K562 (cell line): ENCODE data around the gene HNRNPD. TPM values are rescaled to one million over a fixed set of nuclear protein-coding genes. Genes with fewer than 3 reads are reported as not detected.

Source experiments
- BRD4 ChIP-seq: fragments of 200-600 bp; sonication (generic); IDR thresholded peaks from 2 replicates; pipeline ENCODE4 v1.6.1; 2017; ENCODE audit warnings: inconsistent platforms
- CEBPB ChIP-seq: fragments of 450-650 bp; IDR thresholded peaks from 2 replicates; pipeline ENCODE4 v1.6.1; 2016; ENCODE audit warnings: missing genetic modification characterization, missing compliant biosample characterization
- DDX20 ChIP-seq: fragments of 450-650 bp; IDR thresholded peaks from 2 replicates; pipeline ENCODE4 v1.6.1; 2016; ENCODE audit warnings: missing genetic modification characterization, low read depth, mild to moderate bottlenecking, missing compliant biosample characterization, moderate library complexity
- DMBX1 ChIP-seq: fragments of 250-450 bp; sonication (Bioruptor Pico); IDR thresholded peaks from 2 replicates; pipeline ENCODE4 v1.8.0; 2022; ENCODE audit warnings: inconsistent platforms, mild to moderate bottlenecking, moderate library complexity, borderline replicate concordance
- E4F1 ChIP-seq: fragments of 250-450 bp; sonication (Bioruptor Pico); IDR thresholded peaks from 2 replicates; pipeline ENCODE4 v1.5.0; 2021; ENCODE audit warnings: mild to moderate bottlenecking, borderline replicate concordance
- MAFK ChIP-seq: IDR thresholded peaks from 2 replicates; pipeline ENCODE4 v1.6.1; 2011; ENCODE audit warnings: low read length, improper control_type of control experiment
- NBN ChIP-seq: fragments of 450-650 bp; IDR thresholded peaks from 2 replicates; pipeline ENCODE4 v1.6.1; 2016; ENCODE audit warnings: low read depth, mild to moderate bottlenecking
- NFE2L1 ChIP-seq: fragments of 450-650 bp; IDR thresholded peaks from 2 replicates; pipeline ENCODE4 v1.6.1; 2016; ENCODE audit warnings: missing genetic modification characterization, low read depth, mild to moderate bottlenecking, missing compliant biosample characterization, moderate library complexity, borderline replicate concordance
- NR2F6 ChIP-seq: fragments of 450-650 bp; formaldehyde crosslinking; IDR thresholded peaks from 2 replicates; pipeline ENCODE4 v1.4.0; 2020; ENCODE audit warnings: mild to moderate bottlenecking
- NUFIP1 ChIP-seq: fragments of 450-650 bp; IDR thresholded peaks from 2 replicates; pipeline ENCODE4 v1.6.1; 2018; ENCODE audit not compliant: partially characterized antibody
- SNAPC5 ChIP-seq: fragments of 250-450 bp; sonication (Bioruptor Pico); IDR thresholded peaks from 2 replicates; pipeline ENCODE4 v1.8.0; 2021; ENCODE audit warnings: moderate library complexity, mild to moderate bottlenecking, inconsistent platforms
- TCF15 ChIP-seq: fragments of 250-450 bp; sonication (Bioruptor Pico); IDR thresholded peaks from 2 replicates; pipeline ENCODE4 v1.8.0; 2022; ENCODE audit warnings: moderate library complexity, mild to moderate bottlenecking, inconsistent platforms
- THRAP3 ChIP-seq: fragments of 450-650 bp; IDR thresholded peaks from 2 replicates; pipeline ENCODE4 v1.6.1; 2016; ENCODE audit warnings: mild to moderate bottlenecking, inconsistent platforms, borderline replicate concordance
- TSC22D4 ChIP-seq: fragments of 450-650 bp; IDR thresholded peaks from 2 replicates; pipeline ENCODE4 v1.6.1; 2016; ENCODE audit warnings: missing genetic modification characterization, missing biosample characterization, control low read depth
- ZEB2 ChIP-seq: fragments of 450-650 bp; IDR thresholded peaks from 2 replicates; pipeline ENCODE4 v1.6.1; 2016
- ZMIZ1 ChIP-seq, 2 experiments: fragments of 150-350 bp in 1 of 2; IDR thresholded peaks; 2 replicates each; pipeline ENCODE4 v1.6.1; 2012 to 2016; ENCODE audit warnings: low read depth in 2 of 2, low read length in 2 of 2, mild to moderate bottlenecking in 1 of 2, moderate library complexity in 1 of 2
- ZNF280B ChIP-seq: fragments of 250-450 bp; sonication (Bioruptor Pico); IDR thresholded peaks from 2 replicates; pipeline ENCODE4 v1.5.1; 2021; ENCODE audit warnings: mild to moderate bottlenecking
- ZNF354B ChIP-seq: fragments of 250-450 bp; sonication (Bioruptor Pico); IDR thresholded peaks from 2 replicates; pipeline ENCODE4 v1.4.0; 2020
- ZNF444 ChIP-seq: fragments of 250-450 bp; sonication (Bioruptor Pico); IDR thresholded peaks from 2 replicates; pipeline ENCODE4 v1.4.0; 2020; ENCODE audit warnings: mild to moderate bottlenecking, moderate library complexity
- ZNF507 ChIP-seq: conservative IDR thresholded peaks from 2 replicates; pipeline ENCODE4 v1.6.1; 2017; ENCODE audit warnings: missing genetic modification characterization, missing compliant biosample characterization
- ZNF830 ChIP-seq: fragments of 250-450 bp; sonication (Bioruptor Pico); IDR thresholded peaks from 2 replicates; pipeline ENCODE4 v1.5.0; 2021; ENCODE audit warnings: mild to moderate bottlenecking
- polyA plus RNA-seq, 8 experiments: library from polyadenylated mRNA; depleted of rRNA in 4 of 8; stranded (reverse) in 5 of 8; unstranded in 3 of 8; fragments of >200 nt; fragmentation: Nextera tagmentation in 2 of 8; fragmentation: Illumina TruSeq in 1 of 8; extraction: Ambion mirVana in 2 of 8; extraction: Trizol in 1 of 8; gene quantifications; 2 replicates each; pipeline versions ENCODE4 v1.2.1 to v1.2.3, GENCODE V29; 2011 to 2014; ENCODE audit warnings: inconsistent platforms in 1 of 8, missing spikeins in 1 of 8
- total RNA-seq, 7 experiments: library from RNA; depleted of rRNA in 6 of 7; stranded (reverse); fragments of >200 nt in 6 of 7; fragmentation: Illumina TruSeq in 2 of 7; extraction: Trizol in 2 of 7; gene quantifications; 2 replicates each; pipeline versions ENCODE4 v1.2.1 to v1.2.3, GENCODE V29; 2011 to 2021; ENCODE audit warnings: low replicate concordance in 1 of 7

HNRNPD gene
- total and polyA plus RNA-seq, 9 of the 15 experiments (the other 6 are each of a cell fraction or from before 2014, with no cell fraction given): 92.4 to 955 (median 160) TPM

- TF ChIP-seq NBN (peak; percentile 88; the same call in 1 of the 2 replicates), NR2F6 (no peak), E4F1 (CRISPR knock-in tag) (peak; percentile 57; the same call in 1 of the 2 replicates), DDX20 (tag) (no peak), ZNF830 (CRISPR knock-in tag) (no peak), ZMIZ1 (IDR thresholded peaks at IDR 0.05; ENCODE audit: low read depth in 2 of 2, low read length in 2 of 2) (peak in 1 of 2 experiments; percentile 53; a peak in 1 of 4 replicates), NFE2L1 (no peak), ZNF444 (no peak), THRAP3 (no peak), ZNF354B (CRISPR knock-in tag) (no peak), NUFIP1 (no peak), SNAPC5 (CRISPR knock-in tag) (no peak), DMBX1 (CRISPR knock-in tag) (no peak), TCF15 (CRISPR knock-in tag) (peak; percentile 58; the same call in 1 of the 2 replicates), BRD4 (0 out of 2 replicates have a peak, but pooled peaks have one; percentile 91), ZEB2 (0 out of 2 replicates have a peak, but pooled peaks have one; percentile 22), MAFK (no peak), CEBPB (tag) (no peak), ZNF280B (CRISPR knock-in tag) (no peak), ZNF507 (tag) (no peak), TSC22D4 (no peak)
Measured at GRCh38 chr4:82373816-82374625, at the start of gene HNRNPD (continued).
